ENCODE measurements around the gene CDK5R1.
"Not testable (repeated sequence)": the region's sequence is repeated elsewhere in the genome, so short reads cannot be mapped to it uniquely, and the experiment has no call there.

The CDK5R1 gene

DNA sequence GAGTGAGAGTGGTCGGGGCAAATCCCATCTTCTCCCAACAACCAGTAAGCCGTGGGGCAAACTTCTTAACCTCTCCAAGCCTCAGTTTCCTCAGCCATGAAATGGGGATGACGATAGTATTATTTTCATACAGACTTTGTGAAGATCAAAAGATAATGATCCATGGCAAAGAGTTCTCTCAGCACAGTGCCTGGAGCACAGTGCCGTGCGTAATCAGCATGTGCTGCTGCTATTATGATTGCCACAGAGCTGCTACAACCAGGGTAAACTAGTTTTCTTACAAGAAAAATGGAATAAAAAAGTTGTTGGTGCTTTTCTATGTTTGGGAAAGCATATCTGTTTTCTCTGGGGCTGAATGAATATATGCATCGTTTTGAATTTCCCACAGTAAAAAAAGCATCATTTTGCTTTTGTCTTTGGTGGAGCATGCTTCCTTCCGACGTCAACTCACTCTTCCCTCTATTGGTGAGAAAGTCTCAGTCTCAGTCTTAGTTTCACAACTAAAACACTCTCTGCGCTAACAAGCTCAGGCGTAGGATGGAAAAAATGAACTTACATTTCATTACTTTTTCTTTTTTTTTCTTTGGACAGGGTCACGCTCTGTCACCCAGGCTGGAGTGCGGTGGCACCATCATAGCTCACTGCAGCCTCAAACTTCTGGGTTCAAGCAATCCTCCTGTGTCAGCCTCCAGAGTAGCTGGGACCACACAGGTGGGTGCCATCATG is 37.2 kb downstream of the CDK5R1 start:
- in situ Hi-C loops (cut with HindIII; ENCODE audit: low sequenced_read_pairs), result no loop called here

DNA sequence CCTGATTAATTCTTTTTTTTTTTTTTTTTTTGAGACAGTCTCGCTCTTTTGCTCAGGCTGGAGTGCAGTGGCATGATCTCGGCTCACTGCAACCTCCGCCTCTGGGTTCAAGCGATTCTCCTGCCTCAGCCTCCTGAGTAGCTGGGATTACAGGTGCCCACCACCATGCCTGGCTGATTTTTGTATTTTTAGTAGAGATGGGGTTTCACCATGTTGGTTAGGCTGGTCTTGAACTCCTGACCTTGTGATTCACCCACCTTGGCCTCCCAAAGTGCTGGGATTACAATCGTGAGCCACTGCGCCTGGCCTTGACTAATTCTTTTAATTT is 37.7 kb downstream of the CDK5R1 start:
- DNase-seq (ENCODE audit: low read depth, low spot score); in situ Hi-C loops (cut with HindIII; ENCODE audit: low sequenced_read_pairs); H3K4me3 ChIP-seq (ENCODE audit: low read depth, low read length): not testable (repeated sequence)

More for the DNA sequence above, 37.2 kb downstream of the CDK5R1 start:
- H3K4me3 ChIP-seq (ENCODE audit: low read depth, low read length), result no peak overlapping the region
- no peak for DNase-seq (ENCODE audit: low read depth, low spot score)
- TF ChIP-seq, protein P1, sequence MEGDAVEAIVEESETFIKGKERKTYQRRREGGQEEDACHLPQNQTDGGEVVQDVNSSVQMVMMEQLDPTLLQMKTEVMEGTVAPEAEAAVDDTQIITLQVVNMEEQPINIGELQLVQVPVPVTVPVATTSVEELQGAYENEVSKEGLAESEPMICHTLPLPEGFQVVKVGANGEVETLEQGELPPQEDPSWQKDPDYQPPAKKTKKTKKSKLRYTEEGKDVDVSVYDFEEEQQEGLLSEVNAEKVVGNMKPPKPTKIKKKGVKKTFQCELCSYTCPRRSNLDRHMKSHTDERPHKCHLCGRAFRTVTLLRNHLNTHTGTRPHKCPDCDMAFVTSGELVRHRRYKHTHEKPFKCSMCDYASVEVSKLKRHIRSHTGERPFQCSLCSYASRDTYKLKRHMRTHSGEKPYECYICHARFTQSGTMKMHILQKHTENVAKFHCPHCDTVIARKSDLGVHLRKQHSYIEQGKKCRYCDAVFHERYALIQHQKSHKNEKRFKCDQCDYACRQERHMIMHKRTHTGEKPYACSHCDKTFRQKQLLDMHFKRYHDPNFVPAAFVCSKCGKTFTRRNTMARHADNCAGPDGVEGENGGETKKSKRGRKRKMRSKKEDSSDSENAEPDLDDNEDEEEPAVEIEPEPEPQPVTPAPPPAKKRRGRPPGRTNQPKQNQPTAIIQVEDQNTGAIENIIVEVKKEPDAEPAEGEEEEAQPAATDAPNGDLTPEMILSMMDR (IDR thresholded peaks at IDR 0.05; ENCODE audit: low read depth, low read length), result no peak

DNA sequence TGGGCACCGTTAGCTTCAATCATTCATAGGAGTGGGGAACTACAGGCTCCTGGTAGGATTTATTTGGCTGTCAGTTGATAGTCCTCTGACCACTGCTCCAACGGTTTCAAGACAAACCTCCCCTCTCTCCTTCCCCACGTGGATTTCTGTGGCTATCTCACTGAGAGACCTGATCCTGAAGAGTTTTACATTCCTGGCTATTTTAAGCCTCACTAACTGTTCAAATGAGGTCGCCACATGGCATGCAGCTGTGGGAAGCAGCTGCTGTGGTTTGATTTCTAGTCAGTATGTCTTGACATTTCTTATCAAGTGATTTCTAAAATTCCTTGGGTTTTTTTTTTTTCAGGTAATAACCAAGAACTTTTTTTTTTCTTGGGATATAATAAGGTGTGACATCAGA is 38.3 kb downstream of the CDK5R1 start:
- TF ChIP-seq, protein P1 (IDR thresholded peaks at IDR 0.05; ENCODE audit: low read depth, low read length), result no peak
- in situ Hi-C loops (cut with HindIII; ENCODE audit: low sequenced_read_pairs), result no loop called here
- no peak overlapping the region for H3K4me3 ChIP-seq (ENCODE audit: low read depth, low read length)
- peak; percentile 59 for DNase-seq (ENCODE audit: low read depth, low spot score)

DNA sequence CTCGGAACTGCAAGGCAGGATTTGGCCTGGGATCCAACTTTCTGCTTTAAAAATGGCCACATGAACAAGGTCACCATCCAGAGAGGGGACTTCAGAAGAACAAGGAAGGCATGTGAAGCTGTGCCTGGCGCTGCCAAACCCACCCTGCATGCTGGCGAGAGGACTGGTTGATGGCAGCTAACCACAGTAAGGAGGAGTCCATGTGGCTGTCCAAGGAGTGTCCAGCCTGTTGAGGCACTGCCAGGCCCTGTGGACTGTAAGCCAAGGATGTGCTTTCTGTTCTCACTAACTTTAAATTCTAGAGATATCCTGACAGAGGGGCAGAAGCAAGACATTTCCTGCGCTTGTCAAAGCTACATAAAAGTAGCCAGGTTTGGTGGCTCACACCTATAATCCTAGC is 40.4 kb downstream of the CDK5R1 start:
- in situ Hi-C loops (cut with HindIII; ENCODE audit: low sequenced_read_pairs), result no loop called here
- H3K4me3 ChIP-seq (ENCODE audit: low read depth, low read length), result no peak overlapping the region
- DNase-seq (ENCODE audit: low read depth, low spot score), result no peak
- TF ChIP-seq, protein P1 (IDR thresholded peaks at IDR 0.05; ENCODE audit: low read depth, low read length), result no peak

DNA sequence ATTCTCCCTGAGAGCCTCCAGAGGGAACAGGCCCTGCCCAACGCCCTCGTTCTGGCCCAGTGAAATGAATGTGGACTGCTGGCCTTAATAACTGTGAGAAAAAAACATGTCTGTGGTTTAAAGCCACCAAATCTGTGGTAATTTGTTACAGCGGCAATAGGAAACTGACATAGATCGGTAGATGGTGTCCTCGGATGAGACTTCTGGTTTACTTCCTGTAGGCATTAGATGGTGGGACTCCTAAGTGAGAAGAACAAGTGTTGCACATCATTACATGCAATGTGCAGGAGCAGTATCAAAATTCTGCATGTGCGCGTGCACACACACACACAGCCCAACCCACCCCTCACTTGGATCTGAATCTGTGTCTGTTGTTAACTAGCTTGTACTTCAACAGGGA is 42.0 kb downstream of the CDK5R1 start:
- H3K4me3 ChIP-seq (ENCODE audit: low read depth, low read length), result no peak overlapping the region
- DNase-seq (ENCODE audit: low read depth, low spot score), result no peak
- in situ Hi-C loops (cut with HindIII; ENCODE audit: low sequenced_read_pairs), result no loop called here
- TF ChIP-seq, protein P1 (IDR thresholded peaks at IDR 0.05; ENCODE audit: low read depth, low read length), result no peak

DNA sequence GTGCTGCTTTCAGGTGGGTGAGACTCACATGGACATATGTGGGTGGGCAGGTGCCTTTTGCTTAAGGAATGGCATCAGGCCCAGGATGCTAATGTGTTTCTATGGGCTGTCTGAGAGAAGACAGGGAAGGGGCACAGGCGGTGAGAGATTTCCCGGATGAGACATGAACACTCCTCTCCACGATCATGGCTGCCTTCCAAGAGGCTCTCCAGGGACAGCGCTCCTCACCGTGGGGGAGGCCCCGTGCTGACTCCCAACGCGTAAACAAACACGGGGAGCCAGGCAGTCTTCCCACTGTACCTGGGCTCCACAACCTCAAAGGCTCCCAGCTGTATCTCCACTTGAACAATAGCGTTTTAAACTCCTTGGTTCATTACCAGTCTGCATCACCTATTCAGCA is 42.8 kb downstream of the CDK5R1 start:
- in situ Hi-C loops (cut with HindIII; ENCODE audit: low sequenced_read_pairs), result no loop called here
- H3K4me3 ChIP-seq (ENCODE audit: low read depth, low read length), result no peak overlapping the region
- TF ChIP-seq, protein P1 (IDR thresholded peaks at IDR 0.05; ENCODE audit: low read depth, low read length), result no peak
- DNase-seq (ENCODE audit: low read depth, low spot score), result no peak

DNA sequence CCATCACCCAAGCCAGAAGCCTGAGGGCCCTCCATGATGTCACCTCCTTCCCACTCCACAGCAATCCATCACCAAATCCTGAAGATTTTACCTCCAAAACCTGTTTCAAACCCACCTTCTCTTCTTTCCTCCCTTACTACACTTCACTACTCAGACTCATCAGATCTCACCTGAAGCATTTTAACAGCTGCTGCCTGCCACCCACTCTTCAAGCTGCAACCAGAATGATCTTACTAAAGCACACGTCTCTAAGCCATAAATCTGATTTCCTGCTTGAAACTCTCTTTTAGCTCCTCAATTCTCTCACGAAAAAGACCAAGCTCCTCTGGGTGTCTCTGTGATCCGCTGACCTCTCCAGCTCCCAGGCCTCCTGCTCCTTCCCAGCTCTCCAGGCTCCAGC is 46.5 kb downstream of the CDK5R1 start:
- in situ Hi-C loops (cut with HindIII; ENCODE audit: low sequenced_read_pairs), result no loop called here
- H3K4me3 ChIP-seq (ENCODE audit: low read depth, low read length), result no peak overlapping the region
- TF ChIP-seq, protein P1 (IDR thresholded peaks at IDR 0.05; ENCODE audit: low read depth, low read length), result no peak
- DNase-seq (ENCODE audit: low read depth, low spot score), result no peak

All from astrocyte of the spinal cord (primary cell).